ENCODE results near the gene MAP4K1.

Gene MAP4K1

DNA sequence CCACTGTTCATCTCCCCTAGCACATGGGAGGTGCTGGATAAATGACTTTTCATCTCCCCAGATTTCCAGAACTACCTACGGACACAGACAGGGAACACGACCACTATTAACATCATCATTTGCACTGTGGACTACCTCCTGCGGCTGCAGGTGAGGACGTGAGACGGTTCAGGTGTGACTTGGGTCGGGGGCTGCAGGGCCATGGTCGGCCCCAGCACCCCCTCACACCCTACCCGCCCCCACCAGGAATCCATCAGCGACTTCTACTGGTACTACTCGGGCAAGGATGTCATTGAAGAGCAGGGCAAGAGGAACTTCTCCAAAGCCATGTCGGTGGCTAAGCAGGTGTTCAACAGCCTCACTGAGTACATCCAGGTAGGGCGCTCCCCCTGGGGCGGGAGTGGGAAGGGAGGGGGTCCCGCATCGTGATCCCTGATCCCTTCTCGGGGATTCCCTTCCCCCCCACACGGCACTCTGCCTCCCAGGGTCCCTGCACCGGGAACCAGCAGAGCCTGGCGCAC lies 74.4 kb downstream of the MAP4K1 start:
- no peak for DNase-seq

DNA sequence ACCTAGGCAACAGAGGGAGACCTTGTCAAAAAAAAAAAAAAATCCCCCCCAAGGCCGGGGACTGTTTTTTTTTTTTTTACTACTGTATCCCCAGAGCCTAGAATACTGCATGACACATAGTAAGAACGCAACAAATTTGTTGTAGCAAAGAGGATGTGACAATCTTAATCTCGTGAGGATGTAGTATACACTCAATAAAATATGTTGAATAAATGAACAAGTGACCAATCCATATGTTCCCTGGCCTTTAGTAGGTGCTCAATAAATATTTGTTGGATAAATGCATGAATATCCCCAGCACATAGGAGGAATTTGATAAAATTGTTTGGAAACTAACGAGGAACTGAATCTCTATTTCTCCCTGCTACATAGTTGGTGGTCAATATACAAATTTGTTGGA lies 75.7 kb downstream of the MAP4K1 start:
- DNase-seq: no peak

DNA sequence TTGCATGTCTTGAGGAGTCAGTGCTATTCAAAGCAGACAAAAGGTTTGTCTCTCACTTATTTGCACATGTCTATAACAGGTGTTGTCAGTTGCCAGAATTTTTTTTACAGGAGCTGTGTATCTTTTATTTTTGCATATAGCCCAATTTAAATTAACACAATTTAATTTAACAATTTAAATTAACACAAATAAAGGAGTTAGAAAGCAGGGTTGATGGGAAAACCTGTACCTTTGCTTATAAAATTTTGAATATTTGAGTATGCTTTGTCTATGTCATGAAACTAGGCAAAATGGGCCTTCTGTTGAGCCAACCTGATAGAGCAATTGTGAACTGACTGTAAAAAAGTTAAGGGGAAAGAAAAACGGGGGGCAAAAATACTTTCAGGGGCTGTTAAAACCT lies 78.0 kb downstream of the MAP4K1 start:
- DNase-seq: no peak

DNA sequence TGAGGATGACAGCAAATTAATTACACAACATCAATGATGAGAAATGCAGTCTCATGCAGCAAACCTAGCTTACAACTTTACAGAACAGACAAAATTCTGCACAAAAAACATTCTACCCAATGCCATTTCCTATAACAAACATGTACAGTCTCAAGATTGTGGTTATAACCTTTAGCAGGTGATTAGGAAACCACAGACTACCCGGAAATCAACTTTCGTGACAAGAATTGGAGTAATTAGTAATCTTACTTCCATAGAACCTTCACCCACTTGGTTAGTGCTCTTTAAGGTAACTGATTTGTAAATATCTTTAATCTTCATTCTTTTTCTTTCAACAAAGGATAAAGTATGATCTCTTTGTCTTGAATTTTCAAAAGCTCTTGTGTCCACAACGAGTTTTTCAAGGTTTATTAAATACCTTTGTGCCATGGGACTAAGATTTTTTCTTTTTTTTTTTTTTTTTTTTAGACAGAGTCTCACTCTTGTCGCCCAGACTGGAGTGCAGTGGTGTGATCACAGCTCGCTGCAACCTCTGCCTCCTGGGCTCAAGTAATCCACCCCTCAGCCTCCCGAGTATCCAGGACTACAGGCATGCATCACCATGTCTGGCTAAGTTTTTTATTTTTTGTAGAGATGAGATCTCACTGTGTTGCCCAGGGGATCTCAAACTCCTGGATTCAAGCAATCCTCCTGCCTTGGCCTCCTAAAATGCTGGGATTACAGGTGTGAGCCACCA lies 78.8 kb downstream of the MAP4K1 start:
- no peak for DNase-seq

DNA sequence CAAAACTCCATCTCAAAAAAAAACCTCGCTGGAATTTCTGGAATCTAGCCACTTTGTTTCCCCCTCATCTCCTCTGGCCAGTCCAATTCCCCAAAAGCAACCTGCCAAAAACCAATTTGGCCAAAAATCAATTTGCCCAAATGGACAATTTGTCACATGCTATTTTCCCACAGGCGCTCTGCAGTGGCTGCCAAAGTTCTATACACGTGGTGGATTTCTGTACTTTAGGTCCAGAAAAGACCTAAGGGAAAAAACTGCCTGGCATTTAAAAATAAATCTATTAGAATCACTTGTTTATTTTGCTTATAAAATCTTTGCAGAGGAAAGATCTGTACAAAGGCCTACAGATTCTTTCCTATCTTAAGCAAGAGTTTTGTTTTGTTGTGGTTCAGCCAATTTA lies 79.4 kb downstream of the MAP4K1 start:
- DNase-seq: no peak

Measured in cerebellar nuclear complex (tissue), 1 donor.